Mesenchymal stem cell (in vitro differentiated cells and primary cell): ENCODE data around the gene SAMD7.

Source experiments
- DNase-seq: peaks from one replicate; pipeline ENCODE4 v3.0.0-alpha.2; 2013
- H2AFZ ChIP-seq: one replicate; pipeline ENCODE4 v1.6.1; 2013; ENCODE audit warnings: low read depth, mild to moderate bottlenecking, control low read depth, inconsistent platforms, low read length, moderate library complexity
- H2AK5ac ChIP-seq: 2 replicates; pipeline ENCODE4 v1.6.1; 2013; ENCODE audit warnings: low read length, moderate library complexity, mild to moderate bottlenecking, inconsistent platforms; ENCODE audit not compliant: severe bottlenecking
- H2BK120ac ChIP-seq: one replicate; pipeline ENCODE4 v1.6.1; 2013; ENCODE audit warnings: low read depth, mild to moderate bottlenecking, inconsistent platforms, low read length, moderate library complexity
- H2BK12ac ChIP-seq, 2 experiments: one replicate each; pipeline ENCODE4 v1.6.1; 2013; ENCODE audit warnings: inconsistent platforms in 2 of 2, low read length in 2 of 2, mild to moderate bottlenecking in 2 of 2, moderate library complexity in 2 of 2, control low read depth in 1 of 2
- H2BK15ac ChIP-seq: one replicate; pipeline ENCODE4 v1.6.1; 2013; ENCODE audit warnings: mild to moderate bottlenecking, low read depth, inconsistent platforms; ENCODE audit not compliant: poor library complexity, severe bottlenecking
- H2BK5ac ChIP-seq: 2 replicates; pipeline ENCODE4 v1.6.1; 2013; ENCODE audit warnings: low read depth, mild to moderate bottlenecking, low read length, control low read depth, inconsistent platforms; ENCODE audit not compliant: poor library complexity, severe bottlenecking
- H3K14ac ChIP-seq, 2 experiments: one replicate each; pipeline ENCODE4 v1.6.1; 2013; ENCODE audit warnings: inconsistent platforms in 2 of 2, low read length in 2 of 2, control low read depth in 1 of 2, mild to moderate bottlenecking in 1 of 2, moderate library complexity in 1 of 2
- H3K18ac ChIP-seq, 2 experiments: one replicate each; pipeline ENCODE4 v1.6.1; 2013; ENCODE audit warnings: inconsistent platforms in 2 of 2, low read length in 2 of 2, control low read depth in 1 of 2, low read depth in 1 of 2, mild to moderate bottlenecking in 1 of 2
- H3K23ac ChIP-seq, 2 experiments: one replicate each; pipeline ENCODE4 v1.6.1; 2013; ENCODE audit warnings: inconsistent platforms in 2 of 2, low read length in 2 of 2, mild to moderate bottlenecking in 2 of 2, moderate library complexity in 2 of 2, control low read depth in 1 of 2
- H3K27ac ChIP-seq: 2 replicates; pipeline ENCODE4 v1.5.1; 2013; ENCODE audit warnings: mild to moderate bottlenecking, moderate library complexity, low read length, control low read depth, inconsistent platforms; ENCODE audit not compliant: poor library complexity, severe bottlenecking
- H3K27me3 ChIP-seq, 2 experiments: 2 replicates each; pipeline versions ENCODE4 v1.6.1 to v1.7.0; 2013; ENCODE audit warnings: low read length in 2 of 2, mild to moderate bottlenecking in 2 of 2, moderate library complexity in 2 of 2, control low read depth in 1 of 2, inconsistent platforms in 1 of 2; ENCODE audit not compliant: control insufficient read depth in 1 of 2, insufficient read depth in 1 of 2
- H3K36me3 ChIP-seq, 2 experiments: 2 replicates each; pipeline versions ENCODE4 v1.6.1 to v1.7.0; 2013; ENCODE audit warnings: low read length in 2 of 2, control low read depth in 1 of 2, inconsistent platforms in 1 of 2, low read depth in 1 of 2, mild to moderate bottlenecking in 1 of 2; ENCODE audit not compliant: insufficient read depth in 2 of 2, control insufficient read depth in 1 of 2
- H3K4ac ChIP-seq, 2 experiments: one replicate each; pipeline ENCODE4 v1.6.1; 2013; ENCODE audit warnings: inconsistent platforms in 2 of 2, low read length in 2 of 2, mild to moderate bottlenecking in 2 of 2, moderate library complexity in 2 of 2, control low read depth in 1 of 2, low read depth in 1 of 2
- H3K4me1 ChIP-seq: 2 replicates; pipeline ENCODE4 v1.6.1; 2013; ENCODE audit warnings: low read depth, low read length, control low read depth; ENCODE audit not compliant: control insufficient read depth, insufficient read depth
- H3K4me2 ChIP-seq: 2 replicates; pipeline ENCODE4 v1.6.1; 2013; ENCODE audit warnings: low read length, mild to moderate bottlenecking, inconsistent platforms; ENCODE audit not compliant: poor library complexity, severe bottlenecking
- H3K4me3 ChIP-seq, 2 experiments: 2 replicates each; pipeline versions ENCODE4 v1.5.1 to v1.7.0; 2013; ENCODE audit warnings: low read length in 2 of 2, mild to moderate bottlenecking in 2 of 2, control low read depth in 1 of 2, low read depth in 1 of 2; ENCODE audit not compliant: insufficient read depth in 1 of 2
- H3K79me1 ChIP-seq: replicated peaks from 2 replicates; pipeline ENCODE4 v1.6.1; 2013; ENCODE audit warnings: mild to moderate bottlenecking, control low read depth, low read length, inconsistent platforms; ENCODE audit not compliant: poor library complexity, severe bottlenecking
- H3K9ac ChIP-seq: 2 replicates; pipeline ENCODE4 v1.7.0; 2013; ENCODE audit warnings: mild to moderate bottlenecking, low read length, moderate library complexity
- H3K9me3 ChIP-seq: 2 replicates; pipeline ENCODE4 v1.7.0; 2013; ENCODE audit warnings: mild to moderate bottlenecking, low read length; ENCODE audit not compliant: control insufficient read depth
- H4K8ac ChIP-seq: one replicate; pipeline ENCODE4 v1.6.1; 2013; ENCODE audit warnings: inconsistent platforms, mild to moderate bottlenecking, low read length, moderate library complexity
- H4K91ac ChIP-seq: one replicate; pipeline ENCODE4 v1.6.1; 2013; ENCODE audit warnings: mild to moderate bottlenecking, low read length, inconsistent platforms
- WGBS: methylation state at CpG from one replicate; pipeline ENCODE4 v1.1.7; 2013; ENCODE audit warnings: mixed read lengths; 5-methylcytosine and 5-hydroxymethylcytosine counted together

Gene SAMD7

GRCh38 chr3:169984292-169984691 is 72.9 kb downstream of the SAMD7 start:
- no peak overlapping the region for H3K4me3 ChIP-seq
- no peaks in the 10 kb centered on the region for H3K27me3 ChIP-seq
- 100% methylated on average over 3 of the region's 3 CpGs for WGBS
- no peak overlapping the region for H2BK15ac ChIP-seq
- no peak overlapping the region for H2BK120ac ChIP-seq
- no peak overlapping the region for H3K18ac ChIP-seq
- no peak overlapping the region for H4K8ac ChIP-seq
- no peak overlapping the region for H2AK5ac ChIP-seq
- H3K4ac ChIP-seq, result no peak overlapping the region
- no peak overlapping the region for H3K27ac ChIP-seq
- no peak overlapping the region for H3K23ac ChIP-seq
- no peak overlapping the region for H3K4me2 ChIP-seq
- no peaks in the 10 kb centered on the region for H3K9me3 ChIP-seq
- peaks cover 14 to 100% of the 10 kb centered on the region in 2 experiments for H3K36me3 ChIP-seq
- no peak overlapping the region for H3K9ac ChIP-seq
- no peak overlapping the region for H3K14ac ChIP-seq
- no peak overlapping the region for H2BK12ac ChIP-seq
- no peaks in the 10 kb centered on the region for H3K4me1 ChIP-seq
- no peak overlapping the region for H4K91ac ChIP-seq
- no peak overlapping the region for H2BK5ac ChIP-seq
- no peak overlapping the region for H2AFZ ChIP-seq
- no peak for DNase-seq
- peaks cover 12% of the 10 kb centered on the region for H3K79me1 ChIP-seq
